Muscle layer of duodenum (tissue), 2 donors: Measurements from ENCODE around the gene MVB12B.
A peak's percentile ranks its signal among the peaks of the same experiment; 100 is the strongest.

Source experiments
- H3K27ac ChIP-seq: one replicate; pipeline ENCODE4 v1.7.0; 2013; ENCODE audit warnings: mild to moderate bottlenecking, low read length
- H3K27me3 ChIP-seq: one replicate; pipeline ENCODE4 v1.7.0; 2013; ENCODE audit warnings: low read depth, mild to moderate bottlenecking, control low read depth, low read length
- H3K36me3 ChIP-seq, 2 donors: one replicate each; pipeline ENCODE4 v1.7.0; 2013; ENCODE audit warnings: low read length in 2 of 2, control low read depth in 1 of 2, mild to moderate bottlenecking in 1 of 2; ENCODE audit not compliant: insufficient read depth in 2 of 2, control insufficient read depth in 1 of 2
- H3K4me1 ChIP-seq, 2 donors: one replicate each; pipeline ENCODE4 v1.7.0; 2013; ENCODE audit warnings: low read length in 2 of 2, mild to moderate bottlenecking in 2 of 2, control low read depth in 1 of 2, moderate library complexity in 1 of 2; ENCODE audit not compliant: insufficient read depth in 2 of 2, control insufficient read depth in 1 of 2
- H3K4me3 ChIP-seq, 2 donors: one replicate each; pipeline ENCODE4 v1.7.0; 2013; ENCODE audit warnings: low read length in 2 of 2, low read depth in 1 of 2, mild to moderate bottlenecking in 1 of 2
- H3K9me3 ChIP-seq, 2 donors: one replicate each; pipeline ENCODE4 v1.7.0; 2013; ENCODE audit warnings: low read length in 2 of 2, control low read depth in 1 of 2, mild to moderate bottlenecking in 1 of 2; ENCODE audit not compliant: control insufficient read depth in 1 of 2
- donor health status: healthy.

MVB12B gene

DNA sequence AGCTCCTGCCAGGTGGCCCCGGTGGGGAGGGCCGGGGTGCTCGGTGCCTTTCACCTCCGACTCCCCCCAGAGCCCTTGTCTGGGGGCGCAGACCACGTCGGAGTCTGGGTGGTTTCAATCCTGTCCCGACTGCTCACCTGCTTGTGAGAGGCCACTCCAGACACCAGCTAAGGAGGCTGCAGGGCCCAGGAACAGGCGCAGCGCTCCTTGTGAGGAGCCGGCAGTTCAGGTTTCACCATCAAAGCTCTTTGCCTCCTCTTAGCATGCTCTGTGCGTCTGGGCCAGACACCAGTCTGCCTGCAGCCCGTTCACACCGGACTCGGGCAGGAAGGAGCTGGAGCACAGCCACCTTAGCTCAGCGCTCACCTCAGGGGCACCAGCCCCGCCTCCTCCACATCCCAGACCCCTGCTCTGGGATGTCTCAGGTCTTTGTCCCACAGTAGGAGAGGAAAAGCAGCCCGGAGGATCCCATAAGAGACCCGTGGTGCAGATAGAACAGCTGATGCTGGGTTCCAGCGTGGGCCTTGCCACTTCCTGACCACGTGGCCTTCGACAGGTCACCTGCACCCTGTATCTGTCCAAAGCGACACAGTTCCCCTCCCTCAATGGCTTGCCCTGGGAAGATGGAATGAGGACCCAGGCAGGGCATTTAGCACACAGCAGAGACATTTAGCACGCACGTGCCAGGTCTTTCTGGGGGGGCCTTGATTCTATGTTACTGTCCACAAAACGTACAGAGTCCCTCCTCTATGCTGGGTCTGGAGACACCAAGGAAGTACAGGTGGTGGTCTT is 180.9 kb downstream of the MVB12B start:
- no peaks in the 10 kb centered on the region for H3K4me1 ChIP-seq
- no peak overlapping the region for H3K4me3 ChIP-seq
- no peaks in the 10 kb centered on the region for H3K27me3 ChIP-seq
- no peaks in the 10 kb centered on the region for H3K9me3 ChIP-seq
- no peak overlapping the region for H3K27ac ChIP-seq
- peaks cover 4 to 19% of the 10 kb centered on the region in 2 donors for H3K36me3 ChIP-seq

DNA sequence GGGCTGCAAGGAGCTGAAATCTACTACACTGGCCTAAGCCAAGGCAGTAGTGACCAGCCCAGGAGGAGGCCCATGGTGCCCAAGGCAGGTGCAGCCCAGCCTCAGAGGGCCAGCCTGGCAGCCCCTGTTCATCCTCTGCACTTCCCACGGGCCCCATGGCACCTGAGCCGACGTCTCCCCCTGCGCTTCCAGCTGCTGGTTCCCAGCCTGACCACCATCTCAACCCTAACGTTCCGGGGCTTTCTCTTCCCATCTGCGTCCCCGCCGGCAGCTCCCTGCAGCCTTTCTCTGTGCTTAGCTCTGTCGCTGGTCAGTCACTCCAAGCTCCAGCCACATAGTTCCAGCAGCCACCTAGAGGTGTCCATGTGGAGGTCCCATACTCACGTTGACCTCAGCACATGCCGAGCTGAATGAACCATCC is 181.6 kb downstream of the MVB12B start:
- Histone ChIP-seq H3K4me1 (no peaks in the 10 kb centered on the region), H3K9me3 (no peaks in the 10 kb centered on the region), H3K36me3 (peaks cover 4 to 12% of the 10 kb centered on the region in 2 donors), H3K27ac (no peak overlapping the region), H3K4me3 (no peak overlapping the region), H3K27me3 (no peaks in the 10 kb centered on the region)

DNA sequence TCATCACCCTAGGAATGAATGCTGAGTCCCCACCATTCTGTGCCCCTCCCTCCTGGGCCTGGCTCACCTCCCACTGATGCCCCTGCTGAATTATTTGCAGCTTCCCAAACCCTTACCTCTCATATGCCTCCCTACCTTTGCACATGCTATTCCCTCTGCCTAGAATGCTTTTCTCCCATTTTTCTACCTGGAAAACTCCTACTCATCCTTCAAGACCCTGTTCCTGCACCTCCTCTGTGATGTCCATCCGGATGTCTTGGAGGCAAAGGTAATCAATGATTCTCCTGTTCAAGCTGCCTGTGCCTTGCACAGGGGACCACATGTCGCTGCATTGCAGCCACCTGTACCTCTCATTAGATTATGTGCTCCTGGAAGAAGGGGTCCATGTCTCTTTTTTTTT is 182.3 kb downstream of the MVB12B start:
- H3K4me3 ChIP-seq, result no peak overlapping the region
- no peak overlapping the region for H3K27ac ChIP-seq
- no peaks in the 10 kb centered on the region for H3K9me3 ChIP-seq
- peaks cover 0 to 3% of the 10 kb centered on the region in 2 donors for H3K4me1 ChIP-seq
- no peaks in the 10 kb centered on the region for H3K27me3 ChIP-seq
- H3K36me3 ChIP-seq, result peaks cover 3 to 5% of the 10 kb centered on the region in 2 donors

DNA sequence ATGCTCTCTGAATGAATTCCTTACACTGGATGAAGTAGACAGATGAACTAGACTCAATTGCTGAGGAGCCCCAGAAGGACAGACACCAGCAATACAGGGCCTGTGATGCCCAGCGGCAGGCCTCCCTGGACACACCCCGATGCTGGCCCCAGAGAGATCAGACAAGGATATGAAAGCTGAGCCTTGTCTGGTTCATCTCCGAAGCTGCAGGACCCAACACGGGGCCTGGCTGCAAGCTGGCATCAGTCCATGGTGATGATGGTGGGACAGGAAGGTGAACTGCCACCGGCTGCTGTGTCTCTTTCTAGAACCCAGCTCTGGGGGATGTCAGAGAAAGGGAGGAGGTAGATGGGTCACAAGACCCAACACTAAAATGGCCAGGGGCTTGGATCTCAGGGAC is 183.1 kb downstream of the MVB12B start:
- Histone ChIP-seq H3K27ac (no peak overlapping the region), H3K27me3 (peaks cover 3% of the 10 kb centered on the region), H3K4me3 (no peak overlapping the region), H3K4me1 (peaks cover 0 to 11% of the 10 kb centered on the region in 2 donors), H3K9me3 (no peaks in the 10 kb centered on the region), H3K36me3 (no peaks in the 10 kb centered on the region)

DNA sequence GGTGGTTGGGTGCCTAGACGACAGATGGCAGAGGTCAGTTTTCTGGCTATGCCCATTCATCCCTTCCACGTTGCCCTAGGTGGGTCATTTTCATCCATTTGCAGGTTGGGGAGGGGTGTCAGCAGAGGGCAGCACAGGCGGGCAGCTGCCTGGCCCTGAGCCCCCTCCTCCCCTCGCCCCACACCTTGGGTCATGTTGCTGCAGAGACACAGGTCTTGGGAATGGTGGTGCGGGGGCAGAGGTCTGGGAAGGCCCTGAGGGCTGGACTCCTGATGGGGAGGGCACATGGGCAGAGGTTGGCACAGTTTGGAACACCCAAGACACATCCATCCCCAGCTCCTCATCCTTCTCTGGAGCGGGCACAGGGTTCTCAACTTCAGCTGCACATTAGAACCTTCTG is 183.9 kb downstream of the MVB12B start:
- H3K27me3 ChIP-seq, result peaks cover 6% of the 10 kb centered on the region
- H3K4me1 ChIP-seq, result peaks cover 0 to 11% of the 10 kb centered on the region in 2 donors
- H3K9me3 ChIP-seq, result no peaks in the 10 kb centered on the region
- H3K36me3 ChIP-seq, result no peaks in the 10 kb centered on the region
- no peak overlapping the region for H3K27ac ChIP-seq
- H3K4me3 ChIP-seq, result no peak overlapping the region

DNA sequence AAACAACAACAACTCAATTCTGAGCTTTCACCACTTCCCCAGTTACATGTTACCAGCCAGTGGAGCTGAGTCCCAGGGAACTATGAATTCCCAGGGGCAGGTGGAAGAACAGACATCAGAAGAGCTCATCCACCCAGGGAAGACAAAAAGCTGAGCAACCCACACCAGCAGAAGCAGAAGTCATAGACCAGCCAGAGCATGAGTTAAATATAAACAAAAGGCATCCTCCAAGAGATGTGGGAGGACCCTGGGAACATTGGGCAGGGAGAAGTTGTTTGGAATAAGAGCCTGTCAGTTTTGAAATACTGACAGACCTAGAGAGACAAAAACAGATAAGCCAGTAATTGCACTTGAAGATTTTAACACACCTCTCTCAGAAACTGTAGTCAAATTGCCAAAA is 184.8 kb downstream of the MVB12B start:
- Histone ChIP-seq H3K27me3 (peaks cover 11% of the 10 kb centered on the region), H3K4me3 (no peak overlapping the region)

DNA sequence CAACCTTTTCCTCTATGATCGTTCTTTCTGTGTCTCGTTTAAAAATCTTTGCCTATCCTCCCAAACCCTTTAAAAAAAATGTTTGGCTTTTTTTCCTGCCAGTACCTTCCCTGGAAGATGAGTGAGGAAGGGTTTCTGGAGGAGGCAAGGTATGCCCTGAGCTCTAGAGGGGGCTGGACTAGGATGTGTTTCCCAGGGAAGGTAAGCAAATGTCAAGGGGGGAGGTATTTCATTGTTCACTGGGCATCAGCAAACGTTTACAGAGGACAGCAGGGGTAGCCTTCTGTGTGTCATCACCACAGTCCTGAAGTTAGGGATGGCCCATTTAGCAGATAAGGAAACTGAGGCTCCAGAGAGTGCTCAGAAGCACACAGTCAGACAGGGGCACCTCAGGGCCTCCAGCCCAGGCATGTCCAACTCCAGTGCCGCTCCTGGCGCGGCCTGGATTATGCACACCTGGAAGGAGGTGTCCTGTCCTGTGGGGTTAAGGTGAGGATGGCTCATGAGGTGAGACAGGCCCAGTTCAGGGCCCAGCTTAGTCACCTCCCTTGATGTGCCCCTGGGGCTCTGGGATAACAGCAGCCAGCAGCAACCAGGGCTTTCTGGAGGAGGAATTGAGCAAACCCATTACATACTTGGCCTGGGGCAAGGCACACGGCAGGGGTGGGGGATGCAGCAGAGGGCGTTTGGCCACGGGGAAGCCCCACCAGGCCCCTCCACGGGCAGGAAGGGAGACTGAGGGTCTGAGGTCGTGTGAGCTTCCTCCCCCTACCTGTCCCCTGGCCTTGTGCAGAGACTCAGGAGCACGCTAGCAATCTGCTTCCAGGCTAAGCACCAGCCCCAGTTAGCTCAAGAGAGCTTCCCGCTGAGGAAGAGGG is 186.8 kb downstream of the MVB12B start:
- Histone ChIP-seq H3K4me1 (peaks cover 0 to 24% of the 10 kb centered on the region in 2 donors), H3K27ac (no peak overlapping the region), H3K9me3 (no peaks in the 10 kb centered on the region), H3K4me3 (peak overlapping the region in 1 of 2 donors; percentile 46), H3K27me3 (peaks cover 16% of the 10 kb centered on the region), H3K36me3 (no peaks in the 10 kb centered on the region)

More for the DNA sequence above, 184.8 kb downstream of the MVB12B start:
- Histone ChIP-seq H3K9me3 (no peaks in the 10 kb centered on the region), H3K4me1 (peaks cover 0 to 12% of the 10 kb centered on the region in 2 donors), H3K27ac (no peak overlapping the region), H3K36me3 (no peaks in the 10 kb centered on the region)

DNA sequence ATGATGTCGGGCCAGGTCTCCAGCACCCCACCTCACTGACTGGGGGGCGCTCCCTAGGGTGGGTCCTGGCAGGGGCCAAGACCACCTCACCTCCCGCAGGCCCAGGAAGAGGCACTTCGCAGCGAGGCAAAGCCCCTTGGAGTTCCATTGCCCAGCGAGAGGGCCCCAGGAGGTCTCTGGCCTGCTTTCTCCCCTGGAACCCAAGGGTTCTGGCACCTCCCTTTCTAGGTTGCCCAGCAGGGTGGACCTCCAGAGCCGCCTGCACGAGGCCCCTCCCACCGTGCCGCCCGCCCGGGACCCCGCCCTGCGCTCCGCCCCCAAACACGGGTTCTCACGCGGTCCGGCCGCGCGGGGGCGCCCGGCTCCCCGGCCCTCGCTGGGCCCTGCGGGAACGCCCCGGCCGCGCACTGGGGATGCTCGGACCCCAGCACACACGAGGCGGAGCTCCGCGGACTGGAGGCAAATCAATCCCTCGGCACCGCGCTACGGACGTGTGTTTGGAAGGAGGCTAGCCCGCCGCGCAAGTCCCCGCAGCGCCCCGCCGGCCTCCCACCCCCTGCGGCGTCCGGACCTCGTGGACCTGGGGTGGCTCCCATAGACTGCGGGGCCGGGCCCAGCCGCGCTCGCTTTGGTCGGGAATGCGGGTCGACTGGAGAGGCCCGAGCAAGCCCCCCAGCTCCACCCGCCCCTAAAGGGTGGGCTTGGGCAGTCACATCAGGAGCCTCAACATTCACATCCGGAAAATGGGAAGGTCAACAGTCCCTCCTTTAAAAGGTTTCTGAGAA is 187.6 kb downstream of the MVB12B start:
- peaks cover 0 to 24% of the 10 kb centered on the region in 2 donors for H3K4me1 ChIP-seq
- H3K27ac ChIP-seq, result no peak overlapping the region
- H3K9me3 ChIP-seq, result no peaks in the 10 kb centered on the region
- H3K27me3 ChIP-seq, result peaks cover 23% of the 10 kb centered on the region
- H3K4me3 ChIP-seq, result peak overlapping the region in 1 of 2 donors; percentile 46
- no peaks in the 10 kb centered on the region for H3K36me3 ChIP-seq

DNA sequence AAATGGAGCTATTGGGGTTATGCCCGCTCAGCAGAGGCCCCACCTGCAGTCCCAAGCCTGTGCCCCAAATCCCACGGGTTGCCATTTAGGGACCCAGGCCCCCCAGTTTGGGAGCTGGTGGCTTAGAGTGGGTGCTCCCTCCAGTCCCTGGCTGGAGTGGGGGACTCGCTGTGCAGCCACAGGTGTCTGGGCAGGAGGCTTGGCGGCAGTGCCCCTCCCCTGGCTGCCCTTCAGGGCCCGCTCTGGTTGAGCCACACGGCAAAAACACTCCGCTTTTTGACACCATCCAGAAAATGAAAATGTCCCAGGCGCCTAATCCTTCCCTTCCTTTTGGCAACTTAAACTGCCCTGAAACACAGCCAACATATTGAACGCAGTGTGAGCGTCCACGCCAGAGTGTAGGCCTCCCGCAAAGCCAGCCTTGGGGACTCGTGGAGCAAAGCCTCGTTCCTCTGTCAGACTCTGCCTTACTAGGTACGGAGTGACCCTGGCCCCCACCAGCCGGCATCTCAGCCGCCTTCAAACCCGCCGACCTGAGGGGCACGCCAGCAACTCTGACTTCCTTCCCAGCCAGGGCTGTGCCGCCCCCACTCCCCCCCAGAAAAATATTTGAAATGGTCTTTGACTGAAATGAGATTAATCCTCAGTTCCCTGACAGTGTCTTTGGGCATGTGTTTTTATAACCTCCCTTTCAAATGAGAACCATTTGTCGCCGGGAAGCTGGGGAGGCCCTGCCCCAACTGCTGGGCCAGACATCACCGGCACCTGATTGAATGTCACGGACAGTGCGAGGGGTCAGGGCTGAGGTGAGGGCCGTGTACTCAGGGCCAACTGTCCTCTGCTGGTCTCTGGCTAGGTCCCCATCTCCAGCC is 188.6 kb downstream of the MVB12B start:
- no peak overlapping the region for H3K27ac ChIP-seq
- H3K4me3 ChIP-seq, result no peak overlapping the region
- H3K4me1 ChIP-seq, result peaks cover 0 to 24% of the 10 kb centered on the region in 2 donors
- no peaks in the 10 kb centered on the region for H3K9me3 ChIP-seq
- H3K36me3 ChIP-seq, result no peaks in the 10 kb centered on the region
- peaks cover 23% of the 10 kb centered on the region for H3K27me3 ChIP-seq

DNA sequence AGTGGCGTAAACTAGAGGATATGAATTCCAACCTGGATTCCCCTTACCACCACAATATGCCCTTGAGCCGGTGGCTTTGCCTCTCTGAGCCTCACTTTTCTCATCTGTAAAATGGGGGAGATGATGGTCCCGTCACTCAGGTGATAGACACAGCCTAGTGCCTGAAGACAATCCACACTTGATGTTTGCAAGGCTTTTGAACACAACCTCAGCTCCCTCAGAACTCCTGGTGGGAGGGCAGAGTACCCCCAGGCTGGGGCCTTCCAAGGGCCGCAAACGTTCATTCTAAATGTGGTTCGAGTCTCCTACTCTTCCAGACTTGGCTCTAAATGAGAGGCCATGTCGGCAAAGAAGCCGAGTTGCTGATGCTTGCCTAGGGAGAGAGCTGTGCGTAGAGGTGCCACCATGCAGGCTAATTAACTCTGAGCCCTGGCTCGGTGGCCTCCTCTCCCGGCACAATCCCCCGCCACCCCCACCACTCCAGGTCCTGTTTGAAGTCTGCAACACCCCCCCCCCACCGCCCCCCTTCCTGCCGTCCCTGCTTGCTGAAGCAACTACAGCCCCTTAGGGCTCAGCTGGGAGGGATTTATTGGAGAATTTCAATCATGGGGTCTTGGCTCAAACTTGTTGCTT is 189.4 kb downstream of the MVB12B start:
- H3K27ac ChIP-seq, result no peak overlapping the region

More for the DNA sequence above, 189.4 kb downstream of the MVB12B start:
- H3K4me1 ChIP-seq, result peaks cover 0 to 24% of the 10 kb centered on the region in 2 donors
- H3K4me3 ChIP-seq, result no peak overlapping the region
- H3K36me3 ChIP-seq, result no peaks in the 10 kb centered on the region
- no peaks in the 10 kb centered on the region for H3K9me3 ChIP-seq
- H3K27me3 ChIP-seq, result peaks cover 23% of the 10 kb centered on the region
